Mesothelial cell of epicardium (in vitro differentiated cells): ENCODE results near the gene EIF4E2. TPM values are rescaled to one million over a fixed set of nuclear protein-coding genes. Genes with fewer than 3 reads are reported as not detected.

Experiments used
- DNase-seq, 2 experiments: peaks; one replicate each; pipeline ENCODE4 v3.0.0; 2021; ENCODE audit warnings: low spot score in 2 of 2; ENCODE audit not compliant: unreplicated experiment in 2 of 2
- H3K27ac Mint-ChIP-seq: 2 replicates; pipeline ENCODE4 v1.8.0; 2021; ENCODE audit warnings: mixed read lengths
- H3K27me3 Mint-ChIP-seq: 2 replicates; pipeline ENCODE4 v1.8.0; 2021; ENCODE audit warnings: low read depth, mixed read lengths
- H3K36me3 Mint-ChIP-seq: 2 replicates; pipeline ENCODE4 v1.8.0; 2021; ENCODE audit warnings: mixed read lengths
- H3K4me1 Mint-ChIP-seq: 2 replicates; pipeline ENCODE4 v1.8.0; 2021; ENCODE audit warnings: mixed read lengths
- H3K4me3 Mint-ChIP-seq: 2 replicates; pipeline ENCODE4 v1.8.0; 2021; ENCODE audit warnings: mild to moderate bottlenecking, moderate library complexity, mixed read lengths
- H3K9me3 Mint-ChIP-seq: 2 replicates; pipeline ENCODE4 v1.8.0; 2021; ENCODE audit warnings: mixed read lengths
- CTCF ChIP-seq: fragments of 200-600 bp; sonication (generic); IDR thresholded peaks from one replicate; pipeline ENCODE4 v1.5.0; 2021; ENCODE audit warnings: antibody characterized with exemption; ENCODE audit not compliant: unreplicated experiment
- total RNA-seq: library from RNA; stranded (reverse); gene quantifications from 3 replicates; pipeline ENCODE4 v1.2.1, GENCODE V29; 2021

EIF4E2 gene
- total RNA-seq, 1 donor from 2014 or later = 72.5 TPM

GRCh38 chr2:232511336-232511890, 39.1 kb upstream of the EIF4E2 start:
- H3K27me3 Mint-ChIP-seq = peaks cover 66% of the 10 kb centered on the region
- H3K4me3 Mint-ChIP-seq = no peak overlapping the region
- peaks cover 18% of the 10 kb centered on the region for H3K4me1 Mint-ChIP-seq
- no peak overlapping the region for H3K27ac Mint-ChIP-seq
- no peaks in the 10 kb centered on the region for H3K36me3 Mint-ChIP-seq
- no peak for DNase-seq
- H3K9me3 Mint-ChIP-seq = no peaks in the 10 kb centered on the region
- no peak for TF ChIP-seq CTCF

- Mint-ChIP-seq H3K36me3 (no peaks in the 10 kb centered on the region), H3K4me3 (no peak overlapping the region), H3K27ac (no peak overlapping the region), H3K9me3 (no peaks in the 10 kb centered on the region), H3K4me1 (peaks cover 9% of the 10 kb centered on the region), H3K27me3 (peaks cover 64% of the 10 kb centered on the region)
- DNase-seq = no peak
- TF ChIP-seq CTCF = no peak
Observed at GRCh38 chr2:232512602-232513001, 37.9 kb upstream of the EIF4E2 start.

GRCh38 chr2:232513353-232513752, 37.1 kb upstream of the EIF4E2 start:
- no peak overlapping the region for H3K27ac Mint-ChIP-seq
- H3K27me3 Mint-ChIP-seq = peaks cover 64% of the 10 kb centered on the region
- no peak overlapping the region for H3K4me3 Mint-ChIP-seq
- no peaks in the 10 kb centered on the region for H3K9me3 Mint-ChIP-seq
- H3K36me3 Mint-ChIP-seq = no peaks in the 10 kb centered on the region
- H3K4me1 Mint-ChIP-seq = peaks cover 10% of the 10 kb centered on the region
- no peak for TF ChIP-seq CTCF
- DNase-seq = no peak

- no peak overlapping the region for H3K4me3 Mint-ChIP-seq
- H3K27me3 Mint-ChIP-seq = peaks cover 63% of the 10 kb centered on the region
- H3K36me3 Mint-ChIP-seq = no peaks in the 10 kb centered on the region
- H3K9me3 Mint-ChIP-seq = no peaks in the 10 kb centered on the region
- DNase-seq = no peak
- TF ChIP-seq CTCF = no peak
- no peak overlapping the region for H3K27ac Mint-ChIP-seq
- peaks cover 13% of the 10 kb centered on the region for H3K4me1 Mint-ChIP-seq
Observed at GRCh38 chr2:232515639-232516038, 34.9 kb upstream of the EIF4E2 start.

- peaks cover 15% of the 10 kb centered on the region for H3K4me1 Mint-ChIP-seq
- H3K4me3 Mint-ChIP-seq = no peak overlapping the region
- H3K36me3 Mint-ChIP-seq = no peaks in the 10 kb centered on the region
- DNase-seq = no peak
- no peak overlapping the region for H3K27ac Mint-ChIP-seq
- TF ChIP-seq CTCF = no peak
- H3K27me3 Mint-ChIP-seq = peaks cover 68% of the 10 kb centered on the region
- no peaks in the 10 kb centered on the region for H3K9me3 Mint-ChIP-seq
Observed at GRCh38 chr2:232516551-232516950, 33.9 kb upstream of the EIF4E2 start.

- TF ChIP-seq CTCF = no peak
Observed at GRCh38 chr2:232518844-232519243, 31.6 kb upstream of the EIF4E2 start.

More at GRCh38 chr2:232518844-232519243, 31.6 kb upstream of the EIF4E2 start:
- H3K36me3 Mint-ChIP-seq = no peaks in the 10 kb centered on the region
- no peaks in the 10 kb centered on the region for H3K9me3 Mint-ChIP-seq
- peaks cover 72% of the 10 kb centered on the region for H3K27me3 Mint-ChIP-seq
- no peak overlapping the region for H3K4me3 Mint-ChIP-seq
- peaks cover 6% of the 10 kb centered on the region for H3K4me1 Mint-ChIP-seq
- no peak for DNase-seq
- no peak overlapping the region for H3K27ac Mint-ChIP-seq
